ENCODE data around the gene XIRP2.
A peak's percentile ranks its signal among the peaks of the same experiment; 100 is the strongest.

The XIRP2 gene

GRCh38 chr2:166897666-166898065, 9.4 kb downstream of the XIRP2 start:
- DNase-seq, result no peak
- Mint-ChIP-seq H3K9me3 (no peaks in the 10 kb centered on the region), H3K4me1 (no peaks in the 10 kb centered on the region), H3K36me3 (ENCODE audit: low read depth) (no peaks in the 10 kb centered on the region), H3K4me3 (no peak overlapping the region), H3K27me3 (ENCODE audit: low read depth, poor library complexity) (peaks cover 9% of the 10 kb centered on the region), H3K27ac (no peak overlapping the region)
- TF ChIP-seq CTCF (IDR thresholded peaks at IDR 0.05), result no peak

- Mint-ChIP-seq H3K4me3 (no peak overlapping the region), H3K4me1 (no peaks in the 10 kb centered on the region), H3K27me3 (ENCODE audit: low read depth, poor library complexity) (peaks cover 9% of the 10 kb centered on the region), H3K36me3 (ENCODE audit: low read depth) (no peaks in the 10 kb centered on the region), H3K9me3 (no peaks in the 10 kb centered on the region), H3K27ac (no peak overlapping the region)
- TF ChIP-seq CTCF (IDR thresholded peaks at IDR 0.05), result no peak
- DNase-seq, result no peak
Observed at GRCh38 chr2:166899676-166900075, 11.4 kb downstream of the XIRP2 start.

DNA sequence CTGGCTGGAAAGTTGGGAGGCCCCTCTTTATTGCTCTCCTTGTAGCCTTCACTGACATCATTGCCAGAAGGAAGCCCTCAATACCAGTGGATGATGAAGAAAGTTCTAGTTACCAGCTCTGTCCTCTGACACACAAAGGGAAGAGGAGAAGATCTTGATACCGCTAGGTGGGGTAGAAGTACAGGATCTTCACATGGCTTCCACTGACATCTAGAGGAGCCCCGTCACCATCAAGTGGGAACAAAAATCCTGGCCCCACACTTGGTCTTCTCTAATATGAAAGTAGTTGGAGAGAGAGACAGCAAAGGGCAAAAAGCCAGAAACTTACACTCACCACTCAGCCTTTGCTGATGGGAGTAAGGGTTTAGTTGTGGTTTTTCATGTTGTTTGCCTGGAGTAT, 12.4 kb downstream of the XIRP2 start:
- peaks cover 9% of the 10 kb centered on the region for H3K27me3 Mint-ChIP-seq (ENCODE audit: low read depth, poor library complexity)
- peak; percentile 36 for TF ChIP-seq CTCF (IDR thresholded peaks at IDR 0.05)
- H3K4me3 Mint-ChIP-seq, result no peak overlapping the region
- no peaks in the 10 kb centered on the region for H3K36me3 Mint-ChIP-seq (ENCODE audit: low read depth)
- no peaks in the 10 kb centered on the region for H3K4me1 Mint-ChIP-seq
- no peak overlapping the region for H3K27ac Mint-ChIP-seq
- H3K9me3 Mint-ChIP-seq, result no peaks in the 10 kb centered on the region
- DNase-seq, result peak; percentile 8

DNA sequence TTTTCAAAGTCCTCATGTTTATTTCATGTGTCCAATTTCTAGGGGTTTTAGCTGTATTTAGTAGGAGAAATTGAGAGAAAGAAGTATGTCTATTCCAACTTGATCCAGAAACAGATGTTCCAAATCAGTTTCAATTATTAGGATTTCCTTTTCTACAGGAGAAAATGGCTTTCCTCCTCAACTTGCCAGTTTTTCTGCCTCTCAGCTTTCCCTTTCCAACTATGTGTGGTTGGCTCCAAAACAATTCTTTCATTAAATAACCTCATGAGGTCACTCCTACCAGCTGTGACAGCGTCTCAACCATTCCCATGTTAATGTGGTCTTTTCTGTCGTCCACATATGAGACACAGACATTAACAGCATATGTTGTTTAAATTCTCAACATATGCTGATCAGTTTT, 13.1 kb downstream of the XIRP2 start:
- Mint-ChIP-seq H3K4me3 (no peak overlapping the region), H3K27me3 (ENCODE audit: low read depth, poor library complexity) (peaks cover 9% of the 10 kb centered on the region), H3K27ac (no peak overlapping the region), H3K36me3 (ENCODE audit: low read depth) (no peaks in the 10 kb centered on the region), H3K9me3 (no peaks in the 10 kb centered on the region), H3K4me1 (no peaks in the 10 kb centered on the region)
- DNase-seq, result no peak
- no peak for TF ChIP-seq CTCF (IDR thresholded peaks at IDR 0.05)

- Mint-ChIP-seq H3K36me3 (ENCODE audit: low read depth) (no peaks in the 10 kb centered on the region), H3K4me1 (no peaks in the 10 kb centered on the region), H3K27me3 (ENCODE audit: low read depth, poor library complexity) (peaks cover 2% of the 10 kb centered on the region), H3K27ac (no peak overlapping the region), H3K4me3 (no peak overlapping the region), H3K9me3 (peaks cover 13% of the 10 kb centered on the region)
- DNase-seq, result no peak
- no peak for TF ChIP-seq CTCF (IDR thresholded peaks at IDR 0.05)
Observed at GRCh38 chr2:166916987-166917386, 28.7 kb downstream of the XIRP2 start.

DNA sequence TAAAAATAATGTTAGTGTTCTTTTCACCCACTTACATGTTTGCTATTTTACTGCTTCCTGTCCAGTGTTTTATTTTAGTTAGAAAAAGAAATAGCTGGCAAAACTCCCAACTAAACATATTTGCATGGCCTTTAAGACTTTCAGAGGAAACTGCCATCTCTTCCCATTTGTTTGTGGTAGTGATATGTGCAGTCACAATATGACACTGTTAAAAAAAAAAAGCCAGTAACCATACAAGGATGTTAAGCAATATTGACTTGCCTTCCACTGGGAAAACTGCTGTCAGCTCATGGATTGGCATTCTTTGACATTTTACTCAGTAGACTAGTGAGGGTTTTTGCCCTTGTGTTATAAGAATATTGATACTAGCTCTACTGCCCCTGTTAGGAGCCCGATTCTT, 29.1 kb downstream of the XIRP2 start:
- Mint-ChIP-seq H3K9me3 (peaks cover 11% of the 10 kb centered on the region), H3K36me3 (ENCODE audit: low read depth) (no peaks in the 10 kb centered on the region), H3K27me3 (ENCODE audit: low read depth, poor library complexity) (peaks cover 2% of the 10 kb centered on the region), H3K27ac (peak overlapping the region; percentile 23), H3K4me1 (no peaks in the 10 kb centered on the region), H3K4me3 (no peak overlapping the region)
- DNase-seq, result no peak
- no peak for TF ChIP-seq CTCF (IDR thresholded peaks at IDR 0.05)

Data from nephron progenitor cell (in vitro differentiated cells).